ENCODE measurements around the gene ERICH3.

The ERICH3 gene

DNA sequence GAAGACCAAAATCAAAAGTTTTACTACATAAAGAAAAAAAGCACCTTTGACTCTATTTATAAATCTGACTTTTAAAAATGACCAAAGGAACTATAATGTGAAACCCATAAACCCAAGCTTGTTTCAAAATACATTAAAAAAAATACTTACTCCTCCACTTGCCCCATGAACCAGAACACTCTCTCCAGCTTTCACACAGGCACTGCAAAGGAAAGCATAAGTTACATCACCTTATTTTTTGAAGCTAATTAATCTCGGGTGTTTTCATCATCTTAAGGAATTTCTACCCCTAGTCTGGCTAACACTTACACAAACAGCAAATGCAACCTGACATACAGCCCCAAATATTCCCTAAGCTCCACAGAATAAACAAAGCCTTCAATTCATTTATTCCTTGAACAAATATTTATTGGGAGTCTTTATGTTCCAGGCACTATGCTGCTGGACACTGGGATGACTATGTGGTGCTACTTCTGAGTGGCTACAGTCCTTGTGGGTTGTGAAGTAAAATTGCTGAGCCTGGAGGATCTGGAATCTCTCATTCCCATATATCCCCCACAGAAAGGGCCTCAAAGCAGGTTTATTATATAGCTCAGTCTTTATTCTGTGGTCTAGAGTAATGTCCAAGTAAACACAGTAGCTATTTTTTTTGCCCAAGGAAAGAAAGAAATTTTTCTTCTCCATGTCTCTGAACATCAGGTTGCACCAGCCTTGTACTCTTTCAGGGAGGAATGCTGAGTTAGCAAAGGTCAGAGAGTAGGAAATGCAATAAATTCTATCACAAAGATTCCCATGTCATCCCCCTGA, 41.0 kb upstream of the ERICH3 start:
- DNase-seq, result no peak
- TF ChIP-seq, protein P1, sequence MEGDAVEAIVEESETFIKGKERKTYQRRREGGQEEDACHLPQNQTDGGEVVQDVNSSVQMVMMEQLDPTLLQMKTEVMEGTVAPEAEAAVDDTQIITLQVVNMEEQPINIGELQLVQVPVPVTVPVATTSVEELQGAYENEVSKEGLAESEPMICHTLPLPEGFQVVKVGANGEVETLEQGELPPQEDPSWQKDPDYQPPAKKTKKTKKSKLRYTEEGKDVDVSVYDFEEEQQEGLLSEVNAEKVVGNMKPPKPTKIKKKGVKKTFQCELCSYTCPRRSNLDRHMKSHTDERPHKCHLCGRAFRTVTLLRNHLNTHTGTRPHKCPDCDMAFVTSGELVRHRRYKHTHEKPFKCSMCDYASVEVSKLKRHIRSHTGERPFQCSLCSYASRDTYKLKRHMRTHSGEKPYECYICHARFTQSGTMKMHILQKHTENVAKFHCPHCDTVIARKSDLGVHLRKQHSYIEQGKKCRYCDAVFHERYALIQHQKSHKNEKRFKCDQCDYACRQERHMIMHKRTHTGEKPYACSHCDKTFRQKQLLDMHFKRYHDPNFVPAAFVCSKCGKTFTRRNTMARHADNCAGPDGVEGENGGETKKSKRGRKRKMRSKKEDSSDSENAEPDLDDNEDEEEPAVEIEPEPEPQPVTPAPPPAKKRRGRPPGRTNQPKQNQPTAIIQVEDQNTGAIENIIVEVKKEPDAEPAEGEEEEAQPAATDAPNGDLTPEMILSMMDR (IDR thresholded peaks at IDR 0.05; ENCODE audit: low read depth, low read length), result no peak
- no peak overlapping the region for H3K4me3 ChIP-seq (ENCODE audit: low read depth, low read length)
- no peak overlapping the region for H3K27ac ChIP-seq
- no peaks in the 10 kb centered on the region for H3K9me3 ChIP-seq (ENCODE audit: severe bottlenecking)
- no peaks in the 10 kb centered on the region for H3K27me3 ChIP-seq (ENCODE audit: insufficient read depth, low read depth, severe bottlenecking)
- H3K36me3 ChIP-seq, result no peaks in the 10 kb centered on the region; the same call in 1 of the 2 replicates

GRCh38 chr1:74713849-74714248, 40.3 kb upstream of the ERICH3 start:
- H3K27ac ChIP-seq, result no peak overlapping the region
- no peaks in the 10 kb centered on the region; the same call in 1 of the 2 replicates for H3K36me3 ChIP-seq
- no peak overlapping the region for H3K4me3 ChIP-seq (ENCODE audit: low read depth, low read length)
- DNase-seq, result no peak
- no peaks in the 10 kb centered on the region for H3K9me3 ChIP-seq (ENCODE audit: severe bottlenecking)
- H3K27me3 ChIP-seq (ENCODE audit: insufficient read depth, low read depth, severe bottlenecking), result no peaks in the 10 kb centered on the region
- TF ChIP-seq, protein P1 (IDR thresholded peaks at IDR 0.05; ENCODE audit: low read depth, low read length), result no peak

GRCh38 chr1:74712881-74713280, 39.3 kb upstream of the ERICH3 start:
- no peak for DNase-seq
- no peak overlapping the region for H3K27ac ChIP-seq

GRCh38 chr1:74703386-74704182, 30.0 kb upstream of the ERICH3 start:
- TF ChIP-seq, protein P1 (IDR thresholded peaks at IDR 0.05; ENCODE audit: low read depth, low read length), result no peak
- Histone ChIP-seq H3K27me3 (ENCODE audit: insufficient read depth, low read depth, severe bottlenecking) (no peaks in the 10 kb centered on the region), H3K27ac (no peak overlapping the region), H3K9me3 (ENCODE audit: severe bottlenecking) (no peaks in the 10 kb centered on the region), H3K4me3 (ENCODE audit: low read depth, low read length) (no peak overlapping the region), H3K36me3 (no peaks in the 10 kb centered on the region)
- DNase-seq, result no peak

More at GRCh38 chr1:74712881-74713280, 39.3 kb upstream of the ERICH3 start:
- Histone ChIP-seq H3K4me3 (ENCODE audit: low read depth, low read length) (no peak overlapping the region), H3K9me3 (ENCODE audit: severe bottlenecking) (no peaks in the 10 kb centered on the region), H3K27me3 (ENCODE audit: insufficient read depth, low read depth, severe bottlenecking) (no peaks in the 10 kb centered on the region), H3K36me3 (no peaks in the 10 kb centered on the region)
- TF ChIP-seq, protein P1 (IDR thresholded peaks at IDR 0.05; ENCODE audit: low read depth, low read length), result no peak

GRCh38 chr1:74699331-74699730, 25.7 kb upstream of the ERICH3 start:
- H3K4me3 ChIP-seq (ENCODE audit: low read depth, low read length), result no peak overlapping the region
- TF ChIP-seq, protein P1 (IDR thresholded peaks at IDR 0.05; ENCODE audit: low read depth, low read length), result no peak
- no peaks in the 10 kb centered on the region for H3K27me3 ChIP-seq (ENCODE audit: insufficient read depth, low read depth, severe bottlenecking)
- H3K36me3 ChIP-seq, result no peaks in the 10 kb centered on the region
- no peak overlapping the region for H3K27ac ChIP-seq
- no peak for DNase-seq
- no peaks in the 10 kb centered on the region for H3K9me3 ChIP-seq (ENCODE audit: severe bottlenecking)
